Right cardiac atrium (tissue), 5 donors: Measurements from ENCODE around the gene FAM20C. TPM values are rescaled to one million over a fixed set of nuclear protein-coding genes. Genes with fewer than 3 reads are reported as not detected.
"Not testable (repeated sequence)": the region's sequence is repeated elsewhere in the genome, so short reads cannot be mapped to it uniquely, and the experiment has no call there.

Source experiments
- ATAC-seq, 2 donors: fragments of 200-7000 bp; cut with Tn5 transposase; one replicate each; pipeline versions ENCODE4 v1.8.0 to v1.9.1; 2020; ENCODE audit warnings: moderate library complexity in 2 of 2, mild to moderate bottlenecking in 1 of 2
- DNase-seq, 3 donors: peaks; one replicate each; pipeline ENCODE4 v3.0.0-alpha.2; 2020
- H3K27ac ChIP-seq: one replicate; pipeline ENCODE4 v1.5.1; 2013; ENCODE audit warnings: mild to moderate bottlenecking, low read length, control low read depth, moderate library complexity
- H3K27me3 ChIP-seq: one replicate; pipeline ENCODE4 v1.6.1; 2013; ENCODE audit not compliant: control insufficient read depth, insufficient read depth
- H3K4me1 ChIP-seq: one replicate; pipeline ENCODE4 v1.6.1; 2013; ENCODE audit warnings: low read length; ENCODE audit not compliant: control insufficient read depth, insufficient read depth
- H3K4me3 ChIP-seq: one replicate; pipeline ENCODE4 v1.5.1; 2013; ENCODE audit warnings: low read length, control low read depth
- H3K9me3 ChIP-seq: one replicate; pipeline ENCODE4 v1.6.1; 2013; ENCODE audit warnings: low read length; ENCODE audit not compliant: control insufficient read depth
- WGBS: extraction: QIAGEN DNeasy Blood & Tissue Kit; methylation state at CpG from one replicate; pipeline ENCODE4 v1.1.7; 2013; 5-methylcytosine and 5-hydroxymethylcytosine counted together
- intact Hi-C, 4 donors: fragments of 100-400 bp; cut with DNase I; formaldehyde crosslinking; loops; one replicate each; pipeline versions ENCODE4 v1.11.0 to v1.14.0; 2022 to 2023
- polyA plus RNA-seq: library from polyadenylated mRNA; stranded (reverse); fragments of 200-250 nt; gene quantifications from one replicate; pipeline ENCODE4 v1.2.3, GENCODE V29; 2013
- total RNA-seq, 4 donors: library from RNA; stranded (reverse); fragmentation: NEBNext Ultra II Directional; extraction: Animal tissue kit (Norgen Biotek cat#: 25700); gene quantifications; one replicate each; pipeline ENCODE4 v1.2.1, GENCODE V29; 2021
- donor health status: healthy with polysubstance abuse.
- donor health status: DM: no; HTN: yes; CAD: no.
- donor health status: DM: no; HTN: no; CAD: no.
- donor health status: DM: no; HTN: yes; CAD: no; lungs with severe emphysema.
- donor health status: DM: yes; HTN: yes; CAD: no.

The FAM20C gene
- total and polyA plus RNA-seq, 5 donors: 17.6 to 46.3 (median 29.7) TPM

GRCh38 chr7:257647-257992 is 65.2 kb downstream of the FAM20C start:
- Histone ChIP-seq H3K4me1 (no peaks in the 10 kb centered on the region), H3K27me3 (no peaks in the 10 kb centered on the region), H3K27ac (no peak overlapping the region), H3K9me3 (no peaks in the 10 kb centered on the region), H3K4me3 (no peak overlapping the region)
- peak in 1 of 3 donors; percentile 44 for DNase-seq
- intact Hi-C loops: no loop called here
- WGBS: 66% methylated on average over 5 of the region's 5 CpGs
- ATAC-seq: no peak

DNA sequence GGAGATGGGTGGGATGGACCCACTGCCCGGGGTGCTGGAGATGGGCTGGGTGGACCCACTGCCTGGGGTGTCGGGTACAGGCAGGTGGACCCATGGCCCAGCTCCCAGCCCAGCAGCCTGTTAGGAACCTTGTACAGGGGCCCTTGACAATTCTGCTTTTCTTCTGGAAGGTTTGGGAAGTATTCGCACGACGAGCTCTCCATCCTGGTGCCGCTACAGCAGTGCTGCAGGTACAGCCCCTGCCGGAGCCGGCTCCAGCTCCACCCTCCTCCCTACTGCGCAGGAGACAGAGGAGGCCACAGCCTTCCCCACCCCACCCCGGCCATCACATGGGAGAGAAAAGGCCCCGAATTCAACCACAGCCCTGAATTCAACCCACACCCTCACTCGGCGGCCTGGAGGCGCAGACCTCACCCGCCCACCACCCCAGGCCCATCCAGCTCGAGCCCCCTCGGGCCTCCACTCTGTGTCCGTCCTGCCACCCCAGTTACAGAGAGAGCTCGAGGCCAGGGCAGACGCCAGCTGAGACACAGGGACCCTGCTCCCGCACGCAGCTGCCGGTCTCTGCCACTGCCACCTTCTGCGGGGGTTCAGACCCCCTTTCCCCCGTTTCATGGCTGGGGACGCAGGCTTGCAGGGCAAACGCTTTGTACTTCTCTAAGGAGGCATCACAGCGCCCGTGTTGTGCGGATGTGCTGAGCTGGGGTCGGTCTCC is 66.3 kb downstream of the FAM20C start:
- Histone ChIP-seq H3K4me3 (no peak overlapping the region), H3K9me3 (no peaks in the 10 kb centered on the region), H3K4me1 (no peaks in the 10 kb centered on the region), H3K27ac (no peak overlapping the region), H3K27me3 (no peaks in the 10 kb centered on the region)
- DNase-seq (peak in 2 of 3 donors; percentile 11 to 39), ATAC-seq (peak in 1 of 2 donors; percentile 3)
- intact Hi-C loops: no loop called here
- WGBS: 96% methylated on average over 31 of the region's 31 CpGs

DNA sequence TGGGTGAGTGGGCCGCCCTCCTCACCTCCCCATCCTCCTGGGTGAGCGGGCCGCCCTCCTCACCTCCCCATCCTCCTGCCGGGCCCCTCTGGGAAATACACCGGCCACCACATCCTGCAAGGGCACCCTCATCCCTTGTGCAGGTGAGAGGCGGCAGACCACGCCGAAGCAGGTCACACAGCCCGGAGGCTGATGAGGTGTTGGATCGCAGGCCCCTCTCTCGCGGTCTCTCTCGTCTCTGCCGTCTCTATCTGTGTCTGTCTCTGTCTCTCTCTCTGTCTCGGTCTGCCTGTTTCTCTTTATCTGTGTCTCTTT is 66.8 kb downstream of the FAM20C start:
- 95% methylated on average over 15 of the region's 15 CpGs for WGBS
- Histone ChIP-seq H3K4me1 (no peaks in the 10 kb centered on the region), H3K4me3 (no peak overlapping the region), H3K27ac (no peak overlapping the region), H3K9me3 (no peaks in the 10 kb centered on the region), H3K27me3 (no peaks in the 10 kb centered on the region)
- no peak for ATAC-seq
- DNase-seq: peak in 1 of 3 donors; percentile 47
- intact Hi-C loops: no loop called here

- Histone ChIP-seq H3K4me3 (no peak overlapping the region), H3K9me3 (no peaks in the 10 kb centered on the region), H3K27me3 (no peaks in the 10 kb centered on the region), H3K27ac (no peak overlapping the region), H3K4me1 (no peaks in the 10 kb centered on the region)
- DNase-seq: peak in 2 of 3 donors; percentile 12 to 46
- ATAC-seq: no peak
- WGBS: 94% methylated on average over 44 of the region's 44 CpGs
- intact Hi-C loops: no loop called here
Observed at GRCh38 chr7:259751-260405, 67.5 kb downstream of the FAM20C start.

GRCh38 chr7:260441-261281 is 68.3 kb downstream of the FAM20C start:
- Histone ChIP-seq H3K9me3 (no peaks in the 10 kb centered on the region), H3K4me1 (no peaks in the 10 kb centered on the region), H3K4me3 (no peak overlapping the region), H3K27ac (no peak overlapping the region), H3K27me3 (no peaks in the 10 kb centered on the region)
- ATAC-seq: peak; percentile 7 to 9
- intact Hi-C loops: no loop called here
- 94% methylated on average over 35 of the region's 35 CpGs for WGBS
- DNase-seq: peak in 2 of 3 donors; percentile 11 to 44

- peak in 2 of 3 donors; percentile 10 to 32 for DNase-seq
- Histone ChIP-seq H3K27me3 (no peaks in the 10 kb centered on the region), H3K4me3 (no peak overlapping the region), H3K9me3 (no peaks in the 10 kb centered on the region), H3K27ac (no peak overlapping the region), H3K4me1 (no peaks in the 10 kb centered on the region)
- ATAC-seq: no peak
- intact Hi-C loops: no loop called here
- 91% methylated on average over 32 of the region's 32 CpGs for WGBS
Observed at GRCh38 chr7:261341-262250, 69.2 kb downstream of the FAM20C start.

GRCh38 chr7:262251-262572 is 69.8 kb downstream of the FAM20C start:
- Histone ChIP-seq H3K27me3 (no peaks in the 10 kb centered on the region), H3K4me3 (no peak overlapping the region), H3K9me3 (no peaks in the 10 kb centered on the region), H3K27ac (no peak overlapping the region), H3K4me1 (no peaks in the 10 kb centered on the region)
- DNase-seq: peak in 2 of 3 donors; percentile 5 to 37
- ATAC-seq: no peak
- 96% methylated on average over 9 of the region's 9 CpGs for WGBS
- intact Hi-C loops: no loop called here

DNA sequence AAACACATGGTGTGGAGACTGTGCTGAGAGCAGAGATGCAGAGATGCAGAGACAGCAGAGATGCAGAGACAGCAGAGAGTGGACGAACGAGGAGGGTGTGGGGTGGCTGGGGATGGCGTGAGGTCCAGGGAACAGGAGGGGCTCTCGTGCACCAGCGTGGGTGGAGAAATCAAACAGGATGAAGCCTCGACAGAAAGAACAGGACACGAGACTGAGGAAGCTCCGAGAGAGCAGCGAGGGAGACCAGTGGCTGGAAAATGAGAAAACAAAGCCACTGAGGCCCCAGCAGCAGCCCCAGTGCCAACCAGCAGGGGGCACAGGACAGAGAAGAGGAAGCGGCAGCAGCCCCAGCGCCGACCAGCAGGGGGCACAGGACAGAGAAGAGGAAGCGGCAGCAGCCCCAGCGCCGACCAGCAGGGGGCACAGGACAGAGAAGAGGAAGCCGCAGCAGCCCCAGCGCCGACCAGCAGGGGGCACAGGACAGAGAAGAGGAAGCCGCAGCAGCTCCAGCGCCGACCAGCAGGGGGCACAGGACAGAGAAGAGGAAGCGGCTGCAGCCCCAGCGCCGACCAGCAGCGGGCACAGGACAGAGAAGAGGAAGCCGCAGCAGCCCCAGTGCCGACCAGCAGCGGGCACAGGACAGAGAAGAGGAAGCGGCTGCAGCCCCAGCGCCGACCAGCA is 70.4 kb downstream of the FAM20C start:
- H3K27me3 ChIP-seq, H3K4me3 ChIP-seq, intact Hi-C loops, H3K27ac ChIP-seq, H3K4me1 ChIP-seq, H3K9me3 ChIP-seq, ATAC-seq: not testable (repeated sequence)
- peak in 2 of 3 donors; percentile 17 to 62 for DNase-seq
- WGBS: 87% methylated on average over 27 of the region's 31 CpGs

- 74% methylated on average over 19 of the region's 37 CpGs for WGBS
- ATAC-seq: not testable (repeated sequence)
Observed at GRCh38 chr7:263483-264351, 71.3 kb downstream of the FAM20C start.

More at GRCh38 chr7:263483-264351, 71.3 kb downstream of the FAM20C start:
- intact Hi-C loops, H3K9me3 ChIP-seq, H3K4me3 ChIP-seq, H3K4me1 ChIP-seq, H3K27me3 ChIP-seq, H3K27ac ChIP-seq: not testable (repeated sequence)
- DNase-seq: peak in 2 of 3 donors; percentile 20 to 54
